Neural progenitor cell (in vitro differentiated cells): Measurements from ENCODE around the gene ENPP4.

Experiments
- CTCF ChIP-seq: fragments of 200-600 bp; sonication (generic); IDR thresholded peaks from 2 replicates; pipeline ENCODE4 v1.5.1; 2017; ENCODE audit warnings: antibody characterized with exemption, mild to moderate bottlenecking
- EZH2 ChIP-seq: fragments of 200-600 bp; sonication (generic); IDR thresholded peaks from 2 replicates; pipeline ENCODE4 v1.6.1; 2017; ENCODE audit warnings: antibody characterized with exemption, mild to moderate bottlenecking, moderate library complexity
- EZH2phosphoT487 ChIP-seq: fragments of 200-600 bp; sonication (generic); IDR thresholded peaks from 2 replicates; pipeline ENCODE4 v1.6.1; 2017; ENCODE audit warnings: antibody characterized with exemption

GRCh38 chr6:46134216-46134615 is 4.4 kb downstream of the ENPP4 start:
- TF ChIP-seq CTCF (no peak), EZH2phosphoT487 (no peak), EZH2 (no peak)
